Lung (tissue), 12 donors: ENCODE measurements around the gene ANTXR1. TPM values are rescaled to one million over a fixed set of nuclear protein-coding genes. Genes with fewer than 3 reads are reported as not detected.

Experiments used
- ATAC-seq: fragments of 200-7000 bp; cut with Tn5 transposase; one replicate; pipeline ENCODE4 v1.9.1; 2020; ENCODE audit warnings: moderate number of reproducible peaks; ENCODE audit not compliant: insufficient read depth, low FRiP score
- DNase-seq, 3 donors: peaks; one replicate each; pipeline ENCODE4 v3.0.0-alpha.2; 2013 to 2017
- H3K27ac ChIP-seq, 2 donors: one replicate each; pipeline ENCODE4 v1.5.1; 2013; ENCODE audit warnings: mild to moderate bottlenecking in 2 of 2, moderate library complexity in 2 of 2, control low read depth in 1 of 2, inconsistent platforms in 1 of 2, low read depth in 1 of 2, low read length in 1 of 2
- H3K27me3 ChIP-seq, 3 donors: one replicate each; pipeline ENCODE4 v1.5.1; 2013; ENCODE audit warnings: low read length in 2 of 3; ENCODE audit not compliant: control insufficient read depth in 3 of 3, insufficient read depth in 3 of 3
- H3K36me3 ChIP-seq, 4 donors: one replicate each; pipeline ENCODE4 v1.5.1; 2013; ENCODE audit warnings: low read length in 4 of 4, mild to moderate bottlenecking in 1 of 4, moderate library complexity in 1 of 4; ENCODE audit not compliant: control insufficient read depth in 4 of 4, insufficient read depth in 4 of 4
- H3K4me1 ChIP-seq, 5 donors: one replicate each; pipeline ENCODE4 v1.5.1; 2013; ENCODE audit warnings: low read length in 5 of 5, mild to moderate bottlenecking in 2 of 5, moderate library complexity in 1 of 5; ENCODE audit not compliant: control insufficient read depth in 5 of 5, insufficient read depth in 5 of 5
- H3K4me3 ChIP-seq: one replicate; pipeline ENCODE4 v1.5.1; 2013; ENCODE audit warnings: mild to moderate bottlenecking, control low read depth, moderate library complexity
- H3K9ac ChIP-seq, 2 donors: one replicate each; pipeline ENCODE4 v1.5.1; 2013; ENCODE audit warnings: low read length in 2 of 2, control low read depth in 1 of 2; ENCODE audit not compliant: insufficient read depth in 1 of 2
- H3K9me3 ChIP-seq, 4 donors: one replicate each; pipeline ENCODE4 v1.5.1; 2013; ENCODE audit warnings: low read length in 3 of 4, mild to moderate bottlenecking in 1 of 4, moderate library complexity in 1 of 4; ENCODE audit not compliant: control insufficient read depth in 4 of 4, insufficient read depth in 3 of 4
- WGBS, 2 donors: extraction: QIAGEN DNeasy Blood & Tissue Kit; methylation state at CpG; one replicate each; pipeline ENCODE4 v1.1.7; 2013; 5-methylcytosine and 5-hydroxymethylcytosine counted together
- polyA plus RNA-seq, 2 donors: library from polyadenylated mRNA; stranded (reverse); fragments of 200-250 nt; gene quantifications; one replicate each; pipeline ENCODE4 v1.2.1, GENCODE V29; 2013
- total RNA-seq, 2 donors: library from RNA; depleted of rRNA in 1 of 2; stranded (reverse); fragments of >200 nt in 1 of 2; gene quantifications; one replicate each; pipeline ENCODE4 v1.2.1, GENCODE V29; 2014 to 2021
- TF ChIP-seq, protein P1 (sequence below): IDR thresholded peaks from 2 replicates; pipeline ENCODE4 v1.5.1; 2012; ENCODE audit warnings: mild to moderate bottlenecking; ENCODE audit errors: control extremely low read depth, extremely low read depth
- donor health status: control.
- donor health status: control.
- donor health status: Bipolar disorder and iron deficiency.
- donor health status: healthy.
- donor health status: DM: yes; HTN: yes; CAD: no.

Gene ANTXR1
- total and polyA plus RNA-seq, 4 donors = 13.4 to 81.0 (median 34.8) TPM

DNA sequence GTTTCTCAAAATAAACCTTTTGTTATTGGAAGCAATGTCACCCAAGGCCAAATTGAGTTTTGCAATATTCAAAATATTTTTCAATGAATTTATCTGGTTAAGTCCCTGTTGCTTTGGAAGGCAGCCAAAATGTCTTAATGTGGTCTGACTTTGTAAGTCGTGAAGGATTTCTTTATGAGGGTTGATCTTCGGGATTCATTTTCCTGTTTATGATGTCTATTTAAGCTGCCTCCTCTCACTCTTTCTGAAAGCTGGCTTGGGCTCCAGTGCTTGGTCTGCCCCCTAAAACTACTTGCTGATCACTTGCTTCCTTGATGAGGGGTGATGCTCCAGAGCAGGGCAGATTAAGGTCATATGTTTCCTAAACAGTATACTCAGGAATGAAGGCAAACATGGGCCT, 141.1 kb downstream of the ANTXR1 start:
- ATAC-seq (no peak), DNase-seq (peak; percentile 77 to 97 (median 95))
- peaks cover 0 to 22% (median 9%) of the 10 kb centered on the region in 4 donors for H3K36me3 ChIP-seq
- WGBS, 2 donors = 9 to 23% methylated on average over 2 of the region's 2 CpGs
- H3K27me3 ChIP-seq = no peaks in the 10 kb centered on the region
- peaks cover under 1 to 51% (median 24%) of the 10 kb centered on the region in 5 donors for H3K4me1 ChIP-seq
- TF ChIP-seq, protein P1, sequence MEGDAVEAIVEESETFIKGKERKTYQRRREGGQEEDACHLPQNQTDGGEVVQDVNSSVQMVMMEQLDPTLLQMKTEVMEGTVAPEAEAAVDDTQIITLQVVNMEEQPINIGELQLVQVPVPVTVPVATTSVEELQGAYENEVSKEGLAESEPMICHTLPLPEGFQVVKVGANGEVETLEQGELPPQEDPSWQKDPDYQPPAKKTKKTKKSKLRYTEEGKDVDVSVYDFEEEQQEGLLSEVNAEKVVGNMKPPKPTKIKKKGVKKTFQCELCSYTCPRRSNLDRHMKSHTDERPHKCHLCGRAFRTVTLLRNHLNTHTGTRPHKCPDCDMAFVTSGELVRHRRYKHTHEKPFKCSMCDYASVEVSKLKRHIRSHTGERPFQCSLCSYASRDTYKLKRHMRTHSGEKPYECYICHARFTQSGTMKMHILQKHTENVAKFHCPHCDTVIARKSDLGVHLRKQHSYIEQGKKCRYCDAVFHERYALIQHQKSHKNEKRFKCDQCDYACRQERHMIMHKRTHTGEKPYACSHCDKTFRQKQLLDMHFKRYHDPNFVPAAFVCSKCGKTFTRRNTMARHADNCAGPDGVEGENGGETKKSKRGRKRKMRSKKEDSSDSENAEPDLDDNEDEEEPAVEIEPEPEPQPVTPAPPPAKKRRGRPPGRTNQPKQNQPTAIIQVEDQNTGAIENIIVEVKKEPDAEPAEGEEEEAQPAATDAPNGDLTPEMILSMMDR = no peak
- H3K9me3 ChIP-seq = peaks cover 0 to 4% (median 0%) of the 10 kb centered on the region in 4 donors
- peak overlapping the region in 1 of 2 donors; percentile 75 for H3K9ac ChIP-seq
- peak overlapping the region in 1 of 2 donors; percentile 59 for H3K27ac ChIP-seq
- no peak overlapping the region for H3K4me3 ChIP-seq

DNA sequence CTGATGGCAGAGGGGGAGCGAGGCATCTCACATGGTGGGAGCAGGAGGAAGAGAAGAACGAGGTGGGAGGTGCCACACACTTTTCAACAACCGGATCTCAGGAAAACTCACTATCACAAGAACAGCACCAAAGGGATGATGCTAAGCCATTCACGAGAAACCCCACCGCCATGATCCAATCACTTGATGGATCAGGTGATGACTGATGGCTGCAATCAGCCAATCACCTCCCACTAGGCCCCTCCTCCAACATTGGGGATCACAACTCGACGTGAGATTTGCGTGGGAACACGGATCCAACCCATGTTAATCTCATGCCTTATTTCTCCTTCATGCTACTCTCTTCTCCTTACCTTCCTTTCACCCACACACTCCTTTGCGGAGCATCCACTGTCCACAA, 143.6 kb downstream of the ANTXR1 start:
- Histone ChIP-seq H3K4me1 (peaks cover 0 to 36% (median 14%) of the 10 kb centered on the region in 5 donors), H3K36me3 (peaks cover 0 to 22% (median 9%) of the 10 kb centered on the region in 4 donors), H3K4me3 (no peak overlapping the region), H3K27ac (no peak overlapping the region), H3K9me3 (peaks cover 0 to 4% (median 0%) of the 10 kb centered on the region in 4 donors), H3K27me3 (no peaks in the 10 kb centered on the region), H3K9ac (no peak overlapping the region)
- ATAC-seq (no peak), DNase-seq (no peak)
- TF ChIP-seq, protein P1 = no peak
- WGBS, 2 donors = 96 to 97% methylated on average over 10 of the region's 10 CpGs

GRCh38 chr2:69157441-69157840, 144.5 kb downstream of the ANTXR1 start:
- WGBS, 2 donors = 91 to 94% methylated on average over 3 of the region's 3 CpGs
- Histone ChIP-seq H3K9me3 (peaks cover 0 to 2% (median 0%) of the 10 kb centered on the region in 4 donors), H3K4me1 (peaks cover 0 to 28% (median 18%) of the 10 kb centered on the region in 5 donors), H3K27ac (no peak overlapping the region), H3K27me3 (no peaks in the 10 kb centered on the region), H3K9ac (no peak overlapping the region), H3K36me3 (peaks cover 0 to 19% (median 6%) of the 10 kb centered on the region in 4 donors), H3K4me3 (no peak overlapping the region)
- TF ChIP-seq, protein P1 = no peak
- ATAC-seq = no peak
- DNase-seq = no peak

DNA sequence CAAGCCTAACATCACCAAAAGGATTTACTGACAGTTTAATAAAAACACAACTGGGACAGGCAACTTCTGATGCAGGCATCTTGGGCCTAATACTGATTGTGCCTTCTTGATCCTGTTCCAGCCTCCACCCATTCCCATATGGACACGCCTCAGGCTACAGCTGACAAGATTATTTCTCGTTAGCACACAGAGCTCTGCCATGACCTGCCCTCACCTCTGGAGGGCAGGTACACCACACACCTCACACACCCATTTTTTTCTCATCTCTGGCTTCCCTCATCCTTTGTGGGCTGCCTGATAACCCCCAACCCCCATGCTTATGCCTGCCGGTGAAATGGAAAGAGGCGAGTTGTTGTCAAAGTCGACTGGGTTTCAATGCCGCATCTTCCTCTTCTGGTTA, 147.0 kb downstream of the ANTXR1 start:
- 65 to 83% methylated on average over 6 of the region's 6 CpGs for WGBS, 2 donors
- H3K27ac ChIP-seq = no peak overlapping the region
- ATAC-seq (no peak), DNase-seq (no peak)
- H3K4me1 ChIP-seq = peaks cover 2 to 35% (median 3%) of the 10 kb centered on the region in 5 donors
- TF ChIP-seq, protein P1 = no peak
- peaks cover 0 to 2% (median 0%) of the 10 kb centered on the region in 4 donors for H3K9me3 ChIP-seq
- no peaks in the 10 kb centered on the region for H3K27me3 ChIP-seq
- H3K9ac ChIP-seq = no peak overlapping the region
- H3K36me3 ChIP-seq = peaks cover 0 to 22% (median 11%) of the 10 kb centered on the region in 4 donors
- H3K4me3 ChIP-seq = no peak overlapping the region
